D721Med (cell line): ENCODE measurements around the gene GAR1.

Source experiments
- DNase-seq: peaks from one replicate; pipeline ENCODE4 v3.0.0; 2011; ENCODE audit warnings: low spot score; ENCODE audit not compliant: insufficient read length
- FAIRE-seq: peaks from 2 replicates; lab custom pipeline; 2011; peaks lifted over from hg19 to GRCh38; lab: Jason Lieb, UNC
- CTCF ChIP-seq: IDR thresholded peaks from 2 replicates; pipeline ENCODE4 v1.5.1; 2012; ENCODE audit warnings: mild to moderate bottlenecking, control low read depth; ENCODE audit not compliant: insufficient read depth; ENCODE audit errors: missing control alignments

GAR1 gene

GRCh38 chr4:109861916-109862511 is 46.5 kb downstream of the GAR1 start:
- DNase-seq = no peak
- no peak for FAIRE-seq
- no peak for TF ChIP-seq CTCF

GRCh38 chr4:109864134-109864533 is 48.6 kb downstream of the GAR1 start:
- TF ChIP-seq CTCF = no peak

DNA sequence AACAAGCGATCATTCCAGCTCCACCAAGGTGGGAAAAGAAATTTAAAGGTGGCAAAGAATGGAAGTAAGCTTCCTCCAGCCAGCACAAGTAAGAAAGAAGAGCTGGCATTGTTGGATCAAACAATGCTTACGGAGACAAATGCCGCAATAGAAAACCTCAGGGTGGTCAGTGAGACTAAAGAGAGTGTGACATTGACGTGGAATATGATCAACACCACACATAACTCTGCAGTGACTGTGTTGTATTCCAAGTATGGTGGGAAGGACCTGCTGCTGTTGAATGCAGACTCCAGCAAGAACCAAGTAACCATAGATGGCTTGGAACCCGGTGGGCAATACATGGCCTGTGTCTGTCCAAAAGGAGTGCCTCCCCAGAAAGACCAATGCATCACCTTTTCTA is 54.5 kb downstream of the GAR1 start:
- FAIRE-seq = no peak
- TF ChIP-seq CTCF = no peak
- DNase-seq = no peak

More at GRCh38 chr4:109864134-109864533, 48.6 kb downstream of the GAR1 start:
- FAIRE-seq (no peak), DNase-seq (no peak)

DNA sequence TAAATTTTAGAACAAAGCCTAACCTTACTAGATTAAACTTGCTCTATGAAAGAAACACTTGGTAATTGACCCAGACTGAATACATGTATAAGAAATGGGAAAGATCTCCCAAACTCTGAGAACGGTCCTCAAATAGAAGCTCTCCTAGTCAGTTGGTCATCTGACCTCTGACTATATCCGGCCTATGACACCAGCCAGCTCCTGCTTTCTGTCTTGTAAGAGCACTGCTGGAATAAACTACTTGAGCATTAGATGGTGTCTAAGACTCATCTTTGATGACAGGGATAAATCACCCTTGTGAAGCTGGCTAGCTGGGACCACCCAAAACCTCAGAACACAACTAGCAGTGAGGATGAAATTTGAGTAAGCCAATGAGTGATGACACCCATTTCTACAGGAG is 56.5 kb downstream of the GAR1 start:
- DNase-seq = no peak
- FAIRE-seq = no peak
- no peak for TF ChIP-seq CTCF

GRCh38 chr4:109872950-109873656 is 57.5 kb downstream of the GAR1 start:
- TF ChIP-seq CTCF = no peak
- FAIRE-seq (no peak), DNase-seq (no peak)

DNA sequence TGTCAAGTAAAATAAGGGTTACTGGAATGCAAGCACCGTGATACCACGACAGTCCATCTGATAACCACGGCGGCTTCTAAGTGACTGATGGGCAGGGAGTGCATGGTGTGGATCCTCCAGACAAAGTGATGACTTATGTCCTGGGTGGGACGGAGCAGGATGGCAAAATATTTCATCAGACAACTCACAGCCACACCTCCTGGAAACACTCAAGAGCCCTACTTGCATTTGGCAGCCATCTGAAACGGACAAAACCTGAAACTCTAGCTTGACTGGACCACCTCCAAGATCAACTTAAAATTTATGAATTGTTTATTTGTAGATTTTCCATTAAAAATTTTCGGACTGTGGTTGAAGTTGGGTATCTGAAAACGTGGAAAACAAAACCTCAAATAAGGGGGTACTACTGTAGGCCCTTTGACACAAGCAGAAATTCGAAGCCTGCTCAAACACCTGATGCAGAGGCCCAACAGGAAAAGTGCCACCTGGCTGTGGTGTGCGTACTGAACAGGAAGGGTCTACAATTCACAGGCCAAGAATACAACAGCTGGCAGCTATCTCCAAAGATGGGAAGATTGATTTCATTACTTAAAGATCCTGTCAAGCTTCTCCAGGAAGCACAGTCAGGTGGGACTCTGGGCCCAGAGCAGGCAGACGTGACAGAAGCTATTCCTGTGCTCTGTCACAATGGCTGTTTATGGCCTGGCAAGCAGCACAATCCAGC is 58.4 kb downstream of the GAR1 start:
- no peak for TF ChIP-seq CTCF
- DNase-seq = no peak
- FAIRE-seq = no peak
